ENCODE data around the gene ESD.

The ESD gene

GRCh38 chr13:46745706-46746105, 51.3 kb downstream of the ESD start:
- no peak for DNase-seq (ENCODE audit: low spot score)

- DNase-seq (ENCODE audit: low spot score): no peak
Observed at GRCh38 chr13:46745062-46745461, 51.9 kb downstream of the ESD start.

GRCh38 chr13:46743191-46743590, 53.8 kb downstream of the ESD start:
- DNase-seq (ENCODE audit: low spot score): no peak

- no peak for DNase-seq (ENCODE audit: low spot score)
Observed at GRCh38 chr13:46739447-46740098, 57.4 kb downstream of the ESD start.

- no peak for DNase-seq (ENCODE audit: low spot score)
Observed at GRCh38 chr13:46738766-46739165, 58.2 kb downstream of the ESD start.

GRCh38 chr13:46738055-46738454, 58.9 kb downstream of the ESD start:
- DNase-seq (ENCODE audit: low spot score): no peak

GRCh38 chr13:46736541-46737310, 60.2 kb downstream of the ESD start:
- no peak for DNase-seq (ENCODE audit: low spot score)

GRCh38 chr13:46735425-46735824, 61.5 kb downstream of the ESD start:
- no peak for DNase-seq (ENCODE audit: low spot score)

- DNase-seq (ENCODE audit: low spot score): no peak
Observed at GRCh38 chr13:46731535-46731934, 65.4 kb downstream of the ESD start.

GRCh38 chr13:46728777-46729176, 68.2 kb downstream of the ESD start:
- DNase-seq (ENCODE audit: low spot score): no peak

- DNase-seq (ENCODE audit: low spot score): no peak
Observed at GRCh38 chr13:46726347-46726746, 70.6 kb downstream of the ESD start.

Data from Ammon's horn (tissue), 1 donor.